HG03565 (cell line): ENCODE measurements around the gene RIC8A.

Source experiments
- ATAC-seq: cut with Tn5 transposase; IDR thresholded peaks from one replicate; pipeline ENCODE4 v1.9.1; 2021; ENCODE audit warnings: mild to moderate bottlenecking, moderate library complexity; ENCODE audit not compliant: unreplicated experiment

The RIC8A gene

GRCh38 chr11:203945-204586 is 3.4 kb upstream of the RIC8A start:
- ATAC-seq = no peak

DNA sequence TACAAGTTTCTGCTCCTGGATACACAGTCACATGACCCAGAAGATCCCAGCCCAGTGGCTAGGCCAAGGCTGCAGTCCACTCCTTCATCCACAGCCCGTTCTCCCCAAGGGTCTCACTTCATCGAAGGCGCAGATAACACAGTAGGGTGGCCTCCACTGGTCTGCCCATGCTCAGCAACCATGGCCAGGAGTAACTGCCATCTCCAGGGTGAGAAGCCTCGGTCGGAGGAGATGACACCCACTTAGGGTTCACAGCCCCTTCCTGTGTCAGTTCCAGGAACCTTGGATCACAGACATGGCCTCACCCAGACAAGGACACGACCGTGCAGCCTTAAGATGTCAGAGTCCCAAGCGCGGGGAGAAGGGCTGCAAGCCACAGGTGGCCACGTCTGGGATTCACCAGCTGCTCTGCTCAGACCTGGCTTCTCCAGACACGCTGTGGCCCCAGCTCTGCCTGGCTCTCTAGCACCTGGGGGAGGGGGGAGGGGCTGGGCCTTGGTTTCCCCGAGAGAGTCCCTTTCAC is 2.9 kb upstream of the RIC8A start:
- ATAC-seq = no peak

DNA sequence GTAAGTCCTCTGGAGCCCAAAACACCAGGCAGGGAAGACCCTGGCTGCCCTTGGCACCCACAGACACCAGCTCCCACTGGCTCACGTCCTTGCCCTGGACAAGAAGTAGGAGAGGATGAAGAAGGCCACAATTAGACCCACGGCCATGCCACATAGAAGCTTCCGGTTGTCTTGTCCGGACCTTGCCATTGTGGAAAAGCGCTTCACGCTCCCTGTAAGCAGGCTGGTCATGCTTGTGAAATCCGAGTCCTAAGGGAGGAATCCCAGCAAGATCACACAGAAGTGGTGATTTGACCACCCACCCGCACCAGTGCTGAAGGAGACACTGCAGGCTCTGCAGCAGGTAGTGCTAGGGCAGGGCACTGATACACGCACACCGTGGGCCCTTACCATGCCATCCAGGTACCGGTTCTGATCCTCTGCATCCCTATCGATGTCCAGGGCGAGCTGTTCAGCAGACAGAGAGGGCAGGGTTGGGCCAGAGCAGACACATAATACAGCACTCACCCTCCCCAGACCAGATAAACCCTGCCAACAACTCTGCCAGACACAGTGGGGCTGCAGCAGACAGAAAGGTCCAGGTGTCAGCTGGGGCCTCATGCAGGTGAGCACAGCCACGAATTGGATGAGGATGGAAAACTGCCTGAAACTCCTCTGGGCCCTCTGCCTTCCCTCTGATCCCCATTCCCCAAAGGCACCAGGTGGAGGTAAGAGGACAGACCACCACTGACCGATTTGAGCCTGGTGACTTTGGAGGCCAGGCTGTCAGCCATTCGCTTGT is 2.1 kb upstream of the RIC8A start:
- ATAC-seq = no peak

DNA sequence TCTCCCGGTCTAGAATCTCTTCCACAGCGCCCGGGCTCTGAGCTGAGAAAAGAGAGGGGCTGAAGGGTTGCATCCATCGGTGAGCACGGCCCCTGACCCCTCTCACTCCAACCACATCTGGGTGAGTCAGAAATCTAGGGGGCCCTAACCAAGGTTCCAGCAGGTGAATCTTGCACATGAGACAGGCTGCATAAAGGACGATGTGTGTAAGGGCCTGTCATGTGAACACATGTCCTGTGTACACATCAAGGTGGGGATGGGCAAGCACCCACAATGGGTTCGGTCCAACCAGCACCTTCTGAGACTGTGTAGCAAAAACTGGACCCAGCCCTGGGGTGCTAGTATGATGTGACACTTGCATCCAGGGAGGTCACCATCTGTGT is 1.5 kb upstream of the RIC8A start:
- ATAC-seq = no peak

DNA sequence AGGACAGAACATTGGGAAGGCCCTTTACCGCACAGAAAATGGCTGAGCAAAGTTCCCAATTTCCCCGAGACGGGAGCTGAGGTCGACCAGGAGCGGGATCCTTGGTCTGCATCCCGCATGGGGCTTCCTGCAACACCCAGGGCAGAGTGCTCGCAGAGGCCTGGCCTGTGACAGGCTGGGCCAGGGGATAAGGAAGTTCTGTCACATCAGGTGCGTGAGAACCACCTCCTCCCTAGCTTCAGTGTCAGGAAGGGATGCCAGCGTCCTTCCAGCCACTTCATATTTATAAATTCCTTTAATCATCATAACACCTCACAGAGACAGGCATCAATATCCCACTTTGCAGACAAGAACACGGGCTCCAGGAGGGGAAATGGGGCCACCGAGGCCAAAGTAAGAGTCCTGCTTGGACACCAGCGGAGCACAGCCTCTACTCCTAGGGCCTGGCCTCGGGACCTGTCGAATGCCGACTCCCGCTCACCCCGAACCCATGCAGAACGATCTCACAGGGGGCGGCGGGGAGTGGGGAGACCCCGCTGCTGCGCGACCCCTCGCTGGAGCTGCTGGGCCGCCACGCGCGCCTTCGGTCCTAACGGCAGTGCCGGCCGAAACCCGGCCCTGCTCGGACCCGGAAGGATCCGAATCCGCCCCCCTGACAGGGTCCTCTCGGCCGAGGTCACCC is 841 bp upstream of the RIC8A start:
- ATAC-seq = peak; percentile 7

DNA sequence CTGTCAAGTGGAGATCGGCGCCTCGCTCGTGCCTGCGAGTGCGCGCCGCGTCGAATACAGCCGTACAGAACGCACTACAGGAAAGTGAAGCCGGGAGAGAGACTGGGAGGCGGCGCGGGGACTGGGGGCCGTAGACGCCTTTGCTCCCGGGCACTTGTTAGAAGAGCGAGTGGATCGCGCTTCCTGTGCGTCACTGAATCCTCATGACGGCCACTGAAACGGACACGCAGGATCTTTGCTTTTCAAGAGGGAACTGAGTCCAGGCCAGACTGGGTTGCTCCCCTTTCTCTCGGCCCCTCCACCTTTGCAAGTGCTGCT is 314 bp downstream of the RIC8A start:
- ATAC-seq = no peak

DNA sequence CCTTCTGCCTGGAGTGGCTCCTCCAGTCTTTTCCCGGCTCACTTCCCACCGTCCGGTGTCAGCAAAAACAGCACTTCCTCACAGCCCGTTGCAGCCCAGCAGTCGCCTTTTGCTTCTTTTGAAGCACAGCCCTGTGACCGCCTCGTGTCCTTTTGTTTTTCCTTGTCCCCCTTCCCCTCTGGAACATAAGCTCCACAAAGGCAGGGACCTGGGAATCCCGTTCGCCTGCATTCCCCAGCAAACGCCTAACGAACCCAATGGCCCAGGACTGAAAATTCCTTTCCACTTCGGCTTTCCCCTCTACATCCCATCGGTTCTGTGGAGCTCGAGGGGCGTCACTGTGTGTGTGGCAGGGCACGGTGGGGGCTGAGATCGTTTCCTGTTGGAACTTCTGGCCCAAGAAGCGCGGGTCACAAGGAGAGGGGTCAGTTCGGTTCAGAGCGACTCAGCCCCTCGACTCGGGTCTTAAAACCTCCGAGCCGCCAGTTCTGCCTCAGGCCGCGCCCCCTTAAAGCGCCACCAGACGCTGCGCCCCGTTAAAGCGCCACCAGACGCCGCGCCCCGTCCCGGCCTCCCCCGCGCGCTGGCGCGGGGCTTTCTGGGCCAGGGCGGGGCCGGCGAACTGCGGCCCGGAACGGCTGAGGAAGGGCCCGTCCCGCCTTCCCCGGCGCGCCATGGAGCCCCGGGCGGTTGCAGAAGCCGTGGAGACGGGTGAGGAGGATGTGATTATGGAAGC is 841 bp downstream of the RIC8A start:
- ATAC-seq = no peak

- ATAC-seq = no peak
These were observed 1.4 kb downstream of the RIC8A start for GRCh38 chr11:208917-209260.

GRCh38 chr11:209275-210121 is 2.0 kb downstream of the RIC8A start:
- ATAC-seq = no peak

- no peak for ATAC-seq
These were observed 2.8 kb downstream of the RIC8A start for GRCh38 chr11:210122-210802.

GRCh38 chr11:210803-211180 is 3.3 kb downstream of the RIC8A start:
- ATAC-seq = no peak

GRCh38 chr11:211295-211694 is 3.8 kb downstream of the RIC8A start:
- ATAC-seq = no peak

DNA sequence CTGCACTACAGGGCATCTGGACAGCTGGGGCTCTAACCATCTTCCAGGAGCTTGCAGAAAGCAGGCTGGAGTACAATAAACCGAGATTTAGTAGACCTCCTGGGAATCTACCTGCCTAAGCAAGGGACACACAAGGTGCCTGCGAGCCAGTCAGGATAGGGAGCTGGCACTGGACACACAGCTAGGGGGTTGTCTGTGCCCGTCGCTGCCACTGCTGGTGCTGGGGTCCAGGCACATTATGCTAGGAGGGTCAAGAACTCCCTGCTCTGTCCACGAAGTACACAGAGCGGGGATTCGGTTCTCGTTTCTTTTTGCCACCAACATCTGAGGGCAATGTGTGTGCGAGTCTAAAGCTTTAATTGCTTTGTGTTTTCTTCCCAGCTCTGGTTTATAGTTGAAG is 4.2 kb downstream of the RIC8A start:
- ATAC-seq = no peak

DNA sequence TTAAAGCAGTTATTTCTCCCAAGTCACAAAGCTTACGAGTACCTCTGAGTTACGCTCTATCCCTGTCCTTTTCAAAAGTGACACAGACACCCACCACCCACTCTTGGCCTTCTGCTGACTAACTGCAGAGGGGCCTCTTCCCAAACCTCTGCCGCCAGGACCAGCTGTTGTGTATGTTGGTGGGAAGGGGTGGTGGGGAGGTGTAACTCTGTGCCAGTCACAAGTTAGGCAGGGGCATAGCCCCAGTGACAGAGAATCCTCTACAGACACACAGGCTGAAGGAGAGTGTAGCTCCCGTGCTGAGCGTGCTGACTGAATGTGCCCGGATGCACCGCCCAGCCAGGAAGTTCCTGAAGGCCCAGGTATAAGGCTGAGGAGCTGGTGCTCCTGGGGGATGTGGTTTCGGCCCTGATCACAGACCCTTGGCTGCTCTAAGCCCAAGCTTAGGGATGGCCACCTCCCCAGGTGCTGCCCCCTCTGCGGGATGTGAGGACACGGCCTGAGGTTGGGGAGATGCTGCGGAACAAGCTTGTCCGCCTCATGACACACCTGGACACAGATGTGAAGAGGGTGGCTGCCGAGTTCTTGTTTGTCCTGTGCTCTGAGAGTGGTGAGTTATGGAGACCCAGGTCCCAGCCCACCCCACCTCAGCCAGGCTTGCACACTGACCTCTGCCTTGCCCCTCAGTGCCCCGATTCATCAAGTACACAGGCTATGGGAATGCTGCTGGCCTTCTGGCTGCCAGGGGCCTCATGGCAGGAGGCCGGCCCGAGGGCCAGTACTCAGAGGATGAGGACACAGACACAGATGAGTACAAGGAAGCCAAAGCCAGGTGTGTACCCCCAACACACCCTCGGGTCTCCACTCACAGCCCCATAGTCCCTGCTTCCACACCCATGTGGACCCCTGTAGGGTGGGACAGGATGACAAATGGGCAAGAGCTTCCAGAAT is 4.9 kb downstream of the RIC8A start:
- no peak for ATAC-seq

DNA sequence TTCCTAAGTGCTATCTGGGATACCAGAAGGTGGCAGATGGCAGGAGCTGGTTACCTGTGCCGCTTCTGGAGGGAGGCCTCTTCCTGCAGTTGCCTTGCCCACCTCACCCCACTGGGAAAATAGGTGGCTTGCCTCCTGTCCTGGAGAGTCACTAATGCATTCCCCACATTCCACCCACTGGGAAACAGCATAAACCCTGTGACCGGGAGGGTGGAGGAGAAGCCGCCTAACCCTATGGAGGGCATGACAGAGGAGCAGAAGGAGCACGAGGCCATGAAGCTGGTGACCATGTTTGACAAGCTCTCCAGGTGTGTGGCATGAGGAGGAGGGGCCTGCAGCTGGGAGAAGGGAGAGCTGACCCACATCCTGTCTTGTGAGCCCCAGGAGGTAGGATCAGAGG is 5.6 kb downstream of the RIC8A start:
- no peak for ATAC-seq

- no peak for ATAC-seq
These were observed 6.6 kb downstream of the RIC8A start for GRCh38 chr11:214083-214482.

GRCh38 chr11:215581-216037 is 8.1 kb downstream of the RIC8A start:
- no peak for ATAC-seq

DNA sequence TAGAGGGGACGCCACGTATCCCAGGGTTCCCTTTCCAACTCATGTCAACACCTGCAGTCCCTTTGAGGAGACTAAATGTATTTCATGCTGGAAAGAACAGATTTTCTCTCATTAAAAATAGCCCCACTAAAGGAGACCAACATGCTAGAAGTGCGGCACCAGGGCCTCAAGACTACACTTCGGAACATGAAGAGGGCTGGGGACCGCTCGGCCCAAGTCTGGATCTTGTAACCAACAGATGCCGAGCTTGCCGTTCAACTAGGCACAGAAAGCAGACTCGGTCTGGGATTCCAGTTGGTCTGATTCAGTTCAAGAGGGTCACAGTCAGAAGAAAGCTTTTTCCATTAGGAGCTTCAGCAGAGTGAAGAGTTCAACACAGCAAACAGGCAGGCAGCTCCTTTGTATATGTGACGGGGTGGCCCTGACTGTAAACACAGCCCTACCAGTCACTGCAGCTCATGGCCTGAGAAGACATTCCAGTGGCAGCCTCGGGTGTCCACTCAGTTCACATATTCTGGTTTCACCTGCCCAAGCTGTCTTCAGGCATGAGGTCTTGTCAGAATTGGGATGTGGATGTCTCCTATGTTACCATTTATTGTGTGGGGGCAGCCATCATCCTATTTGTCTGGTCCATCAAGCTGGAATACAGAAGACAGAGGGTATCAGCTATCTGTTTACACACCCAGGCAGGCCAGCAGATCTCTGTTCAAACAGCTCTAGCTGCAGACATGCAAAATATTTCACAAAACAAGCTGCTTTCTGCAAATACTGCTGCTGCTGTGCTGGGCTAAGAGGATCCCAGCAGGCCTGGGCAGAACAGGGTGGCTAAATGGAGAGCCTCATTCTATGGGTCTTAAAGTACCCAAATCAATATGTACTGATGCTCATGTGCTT is 8.8 kb downstream of the RIC8A start:
- no peak for ATAC-seq
